HEK293 (cell line): ENCODE measurements around the gene TMCC2.
A peak's percentile ranks its signal among the peaks of the same experiment; 100 is the strongest.

Source experiments
- CTCF ChIA-PET: fragments of 350-600 bp; formaldehyde crosslinking; extraction: SDS; loops from one replicate; lab custom pipeline; 2021; ENCODE audit warnings: antibody characterized with exemption; lab: Yijun Ruan, JAX
- POLR2A ChIA-PET: fragments of 300-600 bp; formaldehyde crosslinking; extraction: SDS; loops from one replicate; lab custom pipeline; 2020; ENCODE audit warnings: antibody characterized with exemption, inconsistent platforms; lab: Yijun Ruan, JAX
- H3K27ac ChIP-seq: fragments of 200-500 bp; sonication (Bioruptor generic); 2 replicates; pipeline ENCODE4 v1.5.1; 2014; ENCODE audit warnings: low read depth, low read length, control low read depth, inconsistent platforms; ENCODE audit errors: extremely low read depth
- H3K36me3 ChIP-seq, 2 experiments: fragments of 200-500 bp in 1 of 2; sonication (Bioruptor generic) in 1 of 2; 1 replicate in 1 of 2; 2 replicates in 1 of 2; pipeline ENCODE4 v1.5.1; 2014 to 2017; ENCODE audit warnings: inconsistent platforms in 2 of 2, low read length in 2 of 2; ENCODE audit not compliant: control insufficient read depth in 2 of 2, insufficient read depth in 1 of 2
- H3K4me1 ChIP-seq: fragments of 200-500 bp; sonication (Bioruptor generic); 2 replicates; pipeline ENCODE4 v1.5.1; 2014; ENCODE audit warnings: mild to moderate bottlenecking, low read length, inconsistent platforms; ENCODE audit not compliant: control insufficient read depth, insufficient read depth
- H3K4me3 ChIP-seq: 2 replicates; pipeline ENCODE4 v1.5.1; 2011; ENCODE audit warnings: low read depth, mild to moderate bottlenecking, control low read depth, low read length, moderate library complexity
- H3K9me3 ChIP-seq: fragments of 200-500 bp; sonication (Bioruptor generic); 2 replicates; pipeline ENCODE4 v1.5.1; 2014; ENCODE audit warnings: low read depth, low read length, inconsistent platforms; ENCODE audit not compliant: control insufficient read depth, insufficient read depth
- GLI4 ChIP-seq: fragments of 450-650 bp; formaldehyde crosslinking; IDR thresholded peaks from 2 replicates; pipeline ENCODE4 v1.5.1; 2016; ENCODE audit warnings: missing biosample characterization, missing genetic modification characterization
- GLIS2 ChIP-seq: fragments of 450-650 bp; formaldehyde crosslinking; IDR thresholded peaks from 2 replicates; pipeline ENCODE4 v1.5.1; 2016; ENCODE audit warnings: missing biosample characterization, missing genetic modification characterization
- KLF1 ChIP-seq: fragments of 450-650 bp; formaldehyde crosslinking; IDR thresholded peaks from 2 replicates; pipeline ENCODE4 v1.5.1; 2016; ENCODE audit warnings: missing biosample characterization, missing genetic modification characterization
- PRDM10 ChIP-seq: fragments of 450-650 bp; formaldehyde crosslinking; IDR thresholded peaks from 2 replicates; pipeline ENCODE4 v1.5.1; 2016; ENCODE audit warnings: missing biosample characterization, missing genetic modification characterization
- SP7 ChIP-seq: fragments of 450-650 bp; formaldehyde crosslinking; IDR thresholded peaks from 2 replicates; pipeline ENCODE4 v1.5.1; 2016; ENCODE audit warnings: missing biosample characterization, missing genetic modification characterization
- ZNF274 ChIP-seq, 2 experiments: fragments of 200-500 bp in 1 of 2; fragments of 450-650 bp in 1 of 2; sonication (Bioruptor generic) in 1 of 2; formaldehyde crosslinking in 1 of 2; IDR thresholded peaks; 2 replicates each; pipeline versions ENCODE4 v1.5.1 to v1.6.1; 2014 to 2016; ENCODE audit warnings: borderline replicate concordance in 1 of 2, inconsistent platforms in 1 of 2, low read length in 1 of 2, missing biosample characterization in 1 of 2, missing genetic modification characterization in 1 of 2
- ZNF302 ChIP-seq: fragments of 450-650 bp; formaldehyde crosslinking; IDR thresholded peaks from 2 replicates; pipeline ENCODE4 v1.5.1; 2016; ENCODE audit warnings: missing biosample characterization, missing genetic modification characterization, low read depth
- ZNF530 ChIP-seq: fragments of 450-650 bp; formaldehyde crosslinking; IDR thresholded peaks from 2 replicates; pipeline ENCODE4 v1.5.1; 2016; ENCODE audit warnings: low read depth, missing biosample characterization, missing genetic modification characterization
- ZNF548 ChIP-seq: fragments of 450-650 bp; formaldehyde crosslinking; IDR thresholded peaks from 2 replicates; pipeline ENCODE4 v1.5.1; 2016; ENCODE audit warnings: missing biosample characterization, missing genetic modification characterization
- ZNF664 ChIP-seq: fragments of 450-650 bp; formaldehyde crosslinking; IDR thresholded peaks from 2 replicates; pipeline ENCODE4 v1.5.1; 2016; ENCODE audit warnings: missing biosample characterization, missing genetic modification characterization
- ZNF792 ChIP-seq: fragments of 450-650 bp; formaldehyde crosslinking; IDR thresholded peaks from 2 replicates; pipeline ENCODE4 v1.5.1; 2016; ENCODE audit warnings: missing biosample characterization, missing genetic modification characterization
- TF ChIP-seq, protein P1 (sequence below): IDR thresholded peaks from 2 replicates; pipeline ENCODE4 v1.6.1; 2011; ENCODE audit warnings: mild to moderate bottlenecking, low read depth, low read length, borderline replicate concordance

TMCC2 gene

DNA sequence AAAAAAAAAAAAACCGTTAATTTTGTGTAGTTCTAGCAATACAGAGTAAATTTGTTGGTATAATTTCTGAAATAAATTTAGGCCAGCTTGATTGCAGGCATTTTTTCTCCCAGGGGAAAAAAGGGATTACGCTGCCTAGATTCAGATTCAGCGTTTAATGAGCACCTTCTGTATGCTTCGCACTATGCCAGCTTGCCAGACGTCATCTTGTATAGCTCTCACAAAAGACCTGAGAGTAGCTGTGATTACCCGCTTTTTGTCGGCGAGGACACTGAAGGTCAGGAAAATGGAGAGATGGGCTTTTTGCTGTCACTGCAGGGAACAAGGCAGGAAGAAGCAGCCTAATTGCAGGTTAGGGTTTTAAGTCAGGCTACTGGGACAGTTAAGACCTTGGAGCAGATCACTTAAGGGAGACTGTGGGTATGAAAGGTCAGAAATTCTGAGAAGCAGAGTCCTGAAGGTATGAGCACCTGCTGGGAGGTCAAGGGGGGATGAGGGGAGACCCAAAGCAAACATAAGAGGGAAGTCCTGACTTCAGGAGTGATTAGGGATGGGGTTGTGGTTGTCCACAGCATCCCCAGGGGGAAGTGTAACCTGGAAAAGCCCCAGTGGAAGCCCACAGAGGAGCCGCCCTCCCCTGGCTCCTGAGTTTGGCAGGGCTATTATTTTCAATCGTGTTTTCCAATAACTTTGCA, 39.0 kb downstream of the TMCC2 start:
- POLR2A ChIA-PET: interaction anchor here (0.7 kb wide), 1 partner anchor 208 kb away, joined by 5 read pairs; no protein-coding TSS in a partner anchor
- H3K27ac ChIP-seq: no peak overlapping the region
- H3K4me1 ChIP-seq: peaks cover 5% of the 10 kb centered on the region; the same call in 1 of the 2 replicates
- no peaks in the 10 kb centered on the region for H3K9me3 ChIP-seq
- CTCF ChIA-PET: interaction anchor here (0.9 to 1.8 kb wide), 4 partner anchors 10 to 165 kb away, joined by 4 to 7 read pairs (median 5); no protein-coding TSS in a partner anchor
- H3K4me3 ChIP-seq: no peak overlapping the region
- TF ChIP-seq PRDM10 (tag by site-specific recombination) (0 out of 2 replicates have a peak, but pooled peaks have one; percentile 50), SP7 (tag by site-specific recombination) (peak; percentile 97), ZNF664 (tag by site-specific recombination) (peak; percentile 52; the same call in 1 of the 2 replicates), GLI4 (tag by site-specific recombination) (no peak), ZNF792 (tag by site-specific recombination) (peak; percentile 90)
- peaks cover 0 to 11% of the 10 kb centered on the region in 2 experiments; a peak in 1 of 3 replicates for H3K36me3 ChIP-seq

DNA sequence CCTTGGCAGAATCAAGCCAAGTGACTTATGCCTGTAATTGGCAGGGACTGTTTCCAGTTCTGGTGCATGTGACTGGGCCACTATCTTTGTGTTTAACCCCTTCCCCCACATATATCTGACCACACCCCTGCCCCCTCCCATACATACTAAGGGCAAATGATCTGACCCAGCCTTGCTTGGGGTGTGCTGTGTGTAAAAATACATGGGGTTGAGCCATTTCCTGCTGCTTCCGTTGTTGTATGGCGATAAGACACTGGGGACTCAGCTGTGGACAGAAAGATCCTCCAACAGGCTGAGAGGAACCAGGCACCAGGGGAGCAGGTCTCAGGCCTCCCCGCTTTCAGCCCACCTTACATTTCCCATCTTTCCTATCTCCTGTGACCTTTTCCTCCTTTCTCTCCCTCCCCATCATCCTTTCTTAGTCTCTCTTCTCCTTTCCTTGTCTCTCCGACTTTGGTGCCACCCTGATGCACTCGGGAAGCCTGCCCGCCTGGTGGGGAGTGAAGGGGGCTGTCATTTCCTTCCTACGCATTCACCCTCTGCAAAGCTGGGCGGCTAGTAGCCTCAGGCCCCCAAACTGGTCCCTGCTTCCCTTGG, 39.7 kb downstream of the TMCC2 start:
- ChIA-PET CTCF (interaction anchor here (0.6 to 1.6 kb wide), 6 partner anchors 38 to 158 kb away, joined by 3 to 5 read pairs (median 4); no protein-coding TSS in a partner anchor), POLR2A (no interaction called here)
- no peak overlapping the region for H3K27ac ChIP-seq
- H3K4me1 ChIP-seq: peaks cover 5% of the 10 kb centered on the region; the same call in 1 of the 2 replicates
- TF ChIP-seq ZNF548 (tag by site-specific recombination) (no peak), GLIS2 (tag by site-specific recombination) (0 out of 2 replicates have a peak, but pooled peaks have one; percentile 12), ZNF530 (no peak), ZNF302 (no peak), KLF1 (tag by site-specific recombination) (0 out of 2 replicates have a peak, but pooled peaks have one; percentile 27), ZNF274 (IDR thresholded peaks at IDR 0.05; ENCODE audit: low read length) (no peak), ZNF274 (tag by site-specific recombination; IDR thresholded peaks at IDR 0.05; ENCODE audit: borderline replicate concordance) (no peak)
- H3K9me3 ChIP-seq: no peaks in the 10 kb centered on the region
- peaks cover 0 to 16% of the 10 kb centered on the region in 2 experiments; a peak in 1 of 3 replicates for H3K36me3 ChIP-seq
- H3K4me3 ChIP-seq: no peak overlapping the region

GRCh38 chr1:205268846-205269680, 41.3 kb downstream of the TMCC2 start:
- POLR2A ChIA-PET: no interaction called here
- Histone ChIP-seq H3K27ac (no peak overlapping the region), H3K4me1 (peaks cover 5% of the 10 kb centered on the region; the same call in 1 of the 2 replicates), H3K4me3 (no peak overlapping the region), H3K9me3 (no peaks in the 10 kb centered on the region), H3K36me3 (peaks cover 0 to 16% of the 10 kb centered on the region in 2 experiments; a peak in 1 of 3 replicates)
- CTCF ChIA-PET: interaction anchor here (1.0 to 11.8 kb wide), 6 partner anchors 13 to 128 kb away, joined by 3 to 669 read pairs (median 8); partner anchors contain the start of gene NUAK2
- no peak for TF ChIP-seq GLI4 (tag by site-specific recombination)
- TF ChIP-seq, protein P1, sequence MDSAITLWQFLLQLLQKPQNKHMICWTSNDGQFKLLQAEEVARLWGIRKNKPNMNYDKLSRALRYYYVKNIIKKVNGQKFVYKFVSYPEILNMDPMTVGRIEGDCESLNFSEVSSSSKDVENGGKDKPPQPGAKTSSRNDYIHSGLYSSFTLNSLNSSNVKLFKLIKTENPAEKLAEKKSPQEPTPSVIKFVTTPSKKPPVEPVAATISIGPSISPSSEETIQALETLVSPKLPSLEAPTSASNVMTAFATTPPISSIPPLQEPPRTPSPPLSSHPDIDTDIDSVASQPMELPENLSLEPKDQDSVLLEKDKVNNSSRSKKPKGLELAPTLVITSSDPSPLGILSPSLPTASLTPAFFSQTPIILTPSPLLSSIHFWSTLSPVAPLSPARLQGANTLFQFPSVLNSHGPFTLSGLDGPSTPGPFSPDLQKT: no peak
